Chondrocyte (in vitro differentiated cells): ENCODE results near the gene WIPF1. TPM values are rescaled to one million over a fixed set of nuclear protein-coding genes. Genes with fewer than 3 reads are reported as not detected.

ENCODE experiments used
- DNase-seq: peaks from one replicate; pipeline ENCODE4 v3.0.0; 2021; ENCODE audit warnings: mixed read lengths, low spot score
- H3K27ac Mint-ChIP-seq: one replicate; pipeline ENCODE4 v1.8.0; 2021; ENCODE audit warnings: mild to moderate bottlenecking, moderate library complexity, mixed read lengths; ENCODE audit not compliant: unreplicated experiment
- H3K27me3 Mint-ChIP-seq: 2 replicates; pipeline ENCODE4 v1.8.0; 2021; ENCODE audit warnings: low read depth, mixed read lengths
- H3K36me3 Mint-ChIP-seq: 2 replicates; pipeline ENCODE4 v1.8.0; 2021; ENCODE audit warnings: low read depth, mixed read lengths
- H3K4me1 Mint-ChIP-seq: 2 replicates; pipeline ENCODE4 v1.8.0; 2021; ENCODE audit warnings: low read depth, mild to moderate bottlenecking, mixed read lengths
- H3K4me3 Mint-ChIP-seq: one replicate; pipeline ENCODE4 v1.8.0; 2021; ENCODE audit warnings: mild to moderate bottlenecking, moderate library complexity, mixed read lengths; ENCODE audit not compliant: unreplicated experiment
- H3K9me3 Mint-ChIP-seq: 2 replicates; pipeline ENCODE4 v1.8.0; 2021; ENCODE audit warnings: low read depth, mixed read lengths
- CTCF ChIP-seq: fragments of 200-600 bp; sonication (generic); IDR thresholded peaks from 2 replicates; pipeline ENCODE4 v1.5.0; 2021; ENCODE audit warnings: antibody characterized with exemption, mild to moderate bottlenecking, moderate library complexity
- total RNA-seq: library from RNA; stranded (reverse); gene quantifications from 3 replicates; pipeline ENCODE4 v1.2.1, GENCODE V29; 2021

Gene WIPF1
- total RNA-seq, 1 donor from 2014 or later, result 60.0 TPM

- no peak for DNase-seq
- Mint-ChIP-seq H3K36me3 (peaks cover 2% of the 10 kb centered on the region), H3K27ac (peak overlapping the region; percentile 85), H3K9me3 (no peaks in the 10 kb centered on the region), H3K27me3 (no peaks in the 10 kb centered on the region), H3K4me3 (no peak overlapping the region), H3K4me1 (peaks cover 55% of the 10 kb centered on the region)
- TF ChIP-seq CTCF, result no peak
These were observed 627 bp downstream of the WIPF1 start for GRCh38 chr2:174597009-174597344.

GRCh38 chr2:174595891-174596397 is 1.7 kb downstream of the WIPF1 start:
- H3K36me3 Mint-ChIP-seq, result no peaks in the 10 kb centered on the region
- H3K9me3 Mint-ChIP-seq, result no peaks in the 10 kb centered on the region
- DNase-seq, result no peak
- no peaks in the 10 kb centered on the region for H3K27me3 Mint-ChIP-seq
- peaks cover 65% of the 10 kb centered on the region for H3K4me1 Mint-ChIP-seq
- TF ChIP-seq CTCF, result peak; percentile 7
- H3K27ac Mint-ChIP-seq, result peak overlapping the region; percentile 66
- H3K4me3 Mint-ChIP-seq, result no peak overlapping the region

- Mint-ChIP-seq H3K27ac (peak overlapping the region; percentile 66), H3K36me3 (no peaks in the 10 kb centered on the region), H3K4me1 (peaks cover 72% of the 10 kb centered on the region), H3K4me3 (no peak overlapping the region), H3K9me3 (no peaks in the 10 kb centered on the region), H3K27me3 (no peaks in the 10 kb centered on the region)
- DNase-seq, result no peak
- TF ChIP-seq CTCF, result no peak
These were observed 2.3 kb downstream of the WIPF1 start for GRCh38 chr2:174595116-174595809.

- H3K36me3 Mint-ChIP-seq, result no peaks in the 10 kb centered on the region
These were observed 3.1 kb downstream of the WIPF1 start for GRCh38 chr2:174594456-174594855.

GRCh38 chr2:174593574-174594203 is 3.9 kb downstream of the WIPF1 start:
- H3K4me1 Mint-ChIP-seq, result peaks cover 81% of the 10 kb centered on the region
- H3K9me3 Mint-ChIP-seq, result no peaks in the 10 kb centered on the region
- TF ChIP-seq CTCF, result no peak
- peak overlapping the region; percentile 97 for H3K27ac Mint-ChIP-seq
- no peak for DNase-seq
- H3K27me3 Mint-ChIP-seq, result no peaks in the 10 kb centered on the region
- no peaks in the 10 kb centered on the region for H3K36me3 Mint-ChIP-seq
- peak overlapping the region; percentile 62 for H3K4me3 Mint-ChIP-seq

More at GRCh38 chr2:174594456-174594855, 3.1 kb downstream of the WIPF1 start:
- peak overlapping the region; percentile 88 for H3K27ac Mint-ChIP-seq
- no peak for TF ChIP-seq CTCF
- no peaks in the 10 kb centered on the region for H3K9me3 Mint-ChIP-seq
- no peak for DNase-seq
- peaks cover 77% of the 10 kb centered on the region for H3K4me1 Mint-ChIP-seq
- H3K27me3 Mint-ChIP-seq, result no peaks in the 10 kb centered on the region
- no peak overlapping the region for H3K4me3 Mint-ChIP-seq
